Measurements from ENCODE around the gene PARD3B.

DNA sequence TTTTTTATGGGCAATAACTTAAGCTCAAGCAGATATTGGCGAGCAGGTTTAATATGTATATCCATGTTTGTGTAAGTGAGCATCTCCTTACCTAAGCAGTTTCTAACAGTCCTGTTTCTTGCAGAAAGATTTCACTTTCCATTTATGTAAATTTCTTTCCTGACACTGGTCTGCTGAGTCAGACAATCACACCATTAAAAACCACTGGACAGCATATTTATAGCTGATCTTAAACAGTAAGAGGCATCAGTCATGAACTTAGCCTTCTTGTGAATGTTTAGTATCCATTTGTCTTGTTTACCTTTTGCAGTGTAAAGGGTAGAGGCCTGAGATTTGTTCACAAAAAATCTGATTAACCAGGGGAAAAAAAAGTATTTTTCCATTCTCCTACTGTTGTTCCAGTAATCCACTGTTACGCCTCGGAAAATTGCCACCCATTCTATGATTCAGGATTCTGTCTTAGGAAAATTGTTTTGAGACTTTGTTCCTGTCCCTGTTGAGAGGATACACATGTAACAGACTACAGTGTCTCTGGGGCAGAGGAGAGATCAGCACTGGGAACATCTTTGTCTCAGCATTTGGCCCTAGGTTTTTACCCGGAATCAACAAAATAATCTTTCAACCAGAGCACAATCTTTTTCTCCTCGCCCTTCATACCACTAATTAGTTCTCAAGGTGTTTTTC is 616.0 kb downstream of the PARD3B start:
- TF ChIP-seq POLR2A (IDR thresholded peaks at IDR 0.05; ENCODE audit: low read length) (no peak), GATA1 (IDR thresholded peaks at IDR 0.05; ENCODE audit: low read depth, low read length) (no peak)

All from erythroblast (primary cell).